HG03565 (cell line): ENCODE measurements around the gene LENEP.

Experiments used
- ATAC-seq: cut with Tn5 transposase; IDR thresholded peaks from one replicate; pipeline ENCODE4 v1.9.1; 2021; ENCODE audit warnings: mild to moderate bottlenecking, moderate library complexity; ENCODE audit not compliant: unreplicated experiment

LENEP gene

DNA sequence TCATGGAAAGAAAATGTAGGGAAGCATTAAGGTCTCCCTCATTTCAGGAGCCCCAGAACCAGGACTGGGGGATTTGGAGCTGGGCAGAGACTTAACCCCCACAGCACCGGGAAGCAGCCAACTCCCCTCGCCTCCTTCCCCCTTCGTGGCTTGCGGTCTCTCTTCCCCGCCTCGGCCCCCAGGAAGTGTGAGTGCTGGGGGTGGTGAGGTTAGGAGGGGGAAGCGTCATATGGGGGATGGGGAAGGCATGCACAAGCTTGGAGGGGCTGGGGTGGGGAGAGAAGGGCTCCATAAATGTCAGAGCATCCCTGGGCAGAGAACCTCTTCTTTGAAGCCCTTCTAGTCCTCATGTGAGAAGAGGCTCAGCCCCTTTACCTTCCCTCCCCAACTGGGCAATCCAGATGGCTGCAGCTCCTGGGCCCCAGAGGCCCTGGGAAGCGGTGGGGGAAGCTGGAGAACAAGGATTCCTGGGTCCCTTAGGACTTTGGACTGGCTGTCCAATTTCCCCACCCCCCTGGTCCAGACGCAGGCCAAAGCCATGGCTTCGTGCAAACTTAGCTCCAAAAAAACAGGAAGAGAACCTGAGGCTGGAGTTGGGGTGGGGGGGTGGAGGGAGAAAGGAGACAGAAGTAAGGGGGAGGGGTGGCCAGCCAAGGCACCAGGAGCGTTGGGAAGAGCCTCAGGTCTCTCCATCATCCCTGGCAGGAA, 17.0 kb downstream of the LENEP start:
- no peak for ATAC-seq

DNA sequence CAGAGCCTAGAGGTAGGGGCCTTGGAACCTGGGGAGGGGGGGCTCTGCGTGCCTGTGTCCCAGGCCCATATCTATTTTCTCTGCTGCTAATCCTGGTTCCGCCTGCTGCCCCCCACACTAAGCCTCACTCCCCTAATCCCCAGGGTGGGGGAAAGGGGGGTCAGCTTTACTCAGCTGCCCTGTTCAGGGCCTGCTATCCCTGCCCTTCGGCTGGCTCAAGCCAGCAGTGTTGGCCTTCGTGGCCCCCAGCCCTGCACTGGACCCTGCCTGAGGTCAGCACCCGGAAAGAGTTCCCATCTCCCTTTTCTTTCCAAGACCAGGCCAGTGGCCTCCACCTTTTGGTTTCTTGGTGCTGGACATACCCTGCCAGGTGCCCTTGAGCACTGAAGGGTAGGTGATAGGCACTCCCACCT, 17.6 kb downstream of the LENEP start:
- ATAC-seq, result no peak

DNA sequence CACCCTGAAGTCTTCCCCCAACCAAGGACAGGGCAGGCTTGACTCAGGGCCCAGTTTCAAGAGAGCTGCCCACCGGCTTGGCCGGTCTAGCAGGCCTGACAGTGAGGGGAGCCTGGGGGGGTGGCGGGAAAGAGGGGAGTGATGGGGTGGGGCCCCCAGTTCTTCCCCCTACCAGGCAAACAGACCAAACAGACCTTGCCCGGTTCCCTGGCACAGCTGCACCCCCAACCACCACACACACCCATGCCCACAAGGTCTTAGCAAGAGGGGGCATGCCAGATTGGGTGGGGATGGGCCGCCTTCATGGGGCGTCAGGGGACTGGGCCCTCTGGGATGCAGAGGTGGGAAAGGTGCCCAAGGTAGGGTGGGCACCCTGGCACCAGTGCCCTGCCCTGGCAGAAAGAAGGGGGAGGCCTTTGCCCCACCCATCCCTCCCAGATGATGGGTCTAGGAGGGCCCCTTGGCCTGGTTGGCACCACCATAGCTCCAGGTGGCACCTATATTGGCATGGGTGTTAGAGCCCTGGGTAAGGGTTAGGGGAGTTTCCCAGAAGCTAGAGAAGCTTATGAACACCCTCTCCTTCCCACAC, 18.1 kb downstream of the LENEP start:
- no peak for ATAC-seq

DNA sequence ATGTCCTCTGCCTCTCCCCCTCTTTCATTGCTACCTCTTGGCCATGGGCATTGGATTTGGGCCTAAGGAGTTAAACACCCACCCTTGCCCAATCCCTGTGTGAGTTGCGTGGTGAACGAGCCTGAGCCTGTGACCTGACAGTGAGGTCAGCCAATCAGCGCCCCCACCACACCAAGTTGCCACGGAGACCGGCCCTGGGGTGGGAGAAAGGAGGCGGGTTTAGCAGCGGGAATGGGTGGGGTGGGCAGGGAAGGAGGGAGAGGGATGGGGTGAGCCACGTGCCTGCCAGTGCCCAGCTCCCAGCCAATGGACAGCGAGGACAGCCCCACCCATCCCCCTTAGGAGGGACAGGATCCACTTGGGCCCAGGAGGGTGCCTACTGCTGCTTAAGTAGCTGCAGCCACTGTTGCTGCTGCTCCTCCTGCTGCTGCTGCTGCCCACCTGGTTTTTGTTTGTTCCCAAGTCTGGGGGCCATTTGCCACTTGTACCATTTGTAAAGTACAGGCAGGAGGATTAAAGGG, 18.7 kb downstream of the LENEP start:
- ATAC-seq, result no peak

DNA sequence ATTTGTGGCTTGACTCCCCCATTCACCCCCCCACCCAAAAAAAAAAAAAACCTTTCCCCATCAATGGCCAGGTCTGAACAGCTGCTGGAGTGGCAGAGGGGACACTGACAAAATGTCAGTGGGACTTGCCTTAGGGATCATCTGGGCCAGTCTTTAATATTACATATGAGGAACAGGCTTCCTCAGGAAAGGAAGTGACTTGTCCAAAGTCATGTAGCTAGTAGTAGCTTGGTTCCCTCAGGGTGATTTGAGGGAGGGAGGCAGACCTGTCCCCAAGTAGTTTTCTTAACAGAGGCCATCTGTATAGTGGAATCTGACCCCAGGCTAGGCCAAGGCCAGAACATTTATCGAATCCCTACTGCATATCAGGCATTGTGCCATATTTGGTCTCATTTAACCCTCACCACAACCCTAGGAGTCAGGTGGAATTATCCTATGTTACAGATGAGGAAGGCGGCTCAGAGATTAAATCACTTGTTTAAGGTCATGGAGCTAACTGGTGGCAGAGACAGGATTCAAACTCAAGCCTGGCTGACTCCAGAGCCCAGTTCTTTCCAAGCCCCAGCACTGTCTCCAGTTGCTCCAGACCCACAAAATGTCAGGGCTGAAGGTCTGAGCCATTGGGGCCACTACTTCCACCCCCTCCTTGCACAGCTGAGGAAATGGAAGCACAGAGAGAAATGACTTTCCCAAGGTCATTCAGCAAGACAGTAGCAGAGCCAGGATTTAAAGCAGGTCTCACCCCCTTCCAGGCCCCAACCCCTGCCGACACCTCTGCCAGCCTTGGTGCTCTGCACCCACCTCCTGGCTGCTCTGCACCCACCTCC, 19.6 kb downstream of the LENEP start:
- no peak for ATAC-seq

DNA sequence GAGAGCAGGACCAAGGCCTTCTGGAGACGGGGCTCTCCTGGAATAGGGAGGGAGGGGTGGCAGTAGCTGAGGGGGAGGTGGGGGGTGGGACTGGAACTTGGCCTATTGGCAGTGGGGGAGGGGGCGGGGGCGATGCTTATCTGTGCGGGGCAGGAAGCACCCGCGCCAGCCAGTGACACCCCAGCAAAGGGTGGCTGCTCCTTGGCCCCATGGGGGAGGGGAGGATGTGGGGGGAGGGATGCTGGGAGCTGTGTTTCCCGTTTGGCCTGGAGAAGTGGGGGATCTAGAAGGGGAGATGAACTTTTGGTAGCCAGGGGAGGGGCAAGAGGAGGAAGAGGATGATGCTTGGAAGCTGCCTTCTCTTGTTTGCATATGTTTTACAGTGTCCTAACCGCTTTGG, 20.2 kb downstream of the LENEP start:
- ATAC-seq, result no peak

DNA sequence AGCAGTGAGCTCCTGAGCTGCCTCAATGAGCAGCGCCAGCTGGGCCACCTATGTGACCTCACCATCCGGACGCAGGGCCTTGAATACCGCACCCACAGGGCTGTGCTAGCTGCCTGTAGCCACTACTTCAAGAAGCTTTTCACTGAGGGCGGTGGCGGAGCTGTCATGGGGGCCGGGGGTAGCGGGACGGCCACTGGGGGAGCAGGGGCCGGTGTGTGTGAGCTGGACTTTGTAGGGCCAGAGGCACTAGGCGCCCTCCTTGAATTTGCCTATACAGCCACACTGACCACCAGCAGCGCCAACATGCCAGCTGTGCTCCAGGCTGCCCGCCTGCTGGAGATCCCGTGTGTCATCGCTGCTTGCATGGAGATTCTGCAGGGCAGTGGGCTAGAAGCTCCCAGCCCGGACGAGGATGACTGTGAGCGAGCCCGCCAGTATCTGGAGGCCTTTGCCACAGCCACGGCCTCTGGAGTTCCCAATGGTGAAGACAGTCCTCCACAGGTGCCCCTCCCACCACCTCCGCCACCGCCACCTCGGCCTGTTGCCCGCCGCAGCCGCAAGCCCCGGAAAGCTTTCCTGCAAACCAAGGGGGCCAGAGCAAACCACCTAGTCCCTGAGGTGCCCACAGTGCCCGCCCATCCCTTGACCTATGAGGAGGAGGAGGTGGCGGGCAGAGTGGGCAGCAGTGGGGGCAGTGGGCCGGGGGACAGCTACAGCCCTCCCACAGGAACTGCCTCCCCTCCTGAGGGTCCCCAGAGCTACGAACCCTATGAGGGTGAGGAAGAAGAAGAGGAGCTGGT, 21.5 kb downstream of the LENEP start:
- no peak for ATAC-seq

DNA sequence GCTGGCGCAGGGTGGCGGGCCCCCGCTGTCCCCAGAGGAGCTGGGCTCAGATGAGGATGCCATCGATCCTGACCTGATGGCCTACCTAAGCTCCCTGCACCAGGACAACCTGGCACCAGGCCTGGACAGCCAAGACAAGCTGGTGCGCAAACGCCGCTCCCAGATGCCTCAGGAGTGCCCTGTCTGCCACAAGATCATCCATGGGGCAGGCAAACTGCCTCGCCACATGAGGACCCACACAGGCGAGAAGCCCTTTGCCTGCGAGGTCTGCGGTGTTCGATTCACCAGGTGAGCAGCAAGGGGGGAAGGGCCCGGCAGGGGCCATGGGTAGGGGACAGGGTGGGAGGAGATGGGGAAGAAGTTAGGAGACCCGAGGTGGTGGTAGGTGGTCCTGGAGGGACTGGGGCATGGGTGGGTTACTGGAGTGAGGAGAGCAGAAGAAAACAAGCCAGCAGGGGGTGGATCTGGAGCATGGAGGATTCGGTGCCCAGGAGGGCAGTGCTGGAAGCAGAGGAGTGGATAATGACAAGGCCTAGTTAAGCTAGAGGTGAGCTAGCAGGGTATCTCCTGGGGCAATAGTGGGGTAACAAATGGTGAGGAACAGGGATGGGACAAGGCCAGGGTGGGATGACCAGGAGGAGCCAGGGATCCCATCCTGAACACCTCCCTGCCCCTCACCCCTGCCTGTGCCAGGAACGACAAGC, 22.3 kb downstream of the LENEP start:
- no peak for ATAC-seq

DNA sequence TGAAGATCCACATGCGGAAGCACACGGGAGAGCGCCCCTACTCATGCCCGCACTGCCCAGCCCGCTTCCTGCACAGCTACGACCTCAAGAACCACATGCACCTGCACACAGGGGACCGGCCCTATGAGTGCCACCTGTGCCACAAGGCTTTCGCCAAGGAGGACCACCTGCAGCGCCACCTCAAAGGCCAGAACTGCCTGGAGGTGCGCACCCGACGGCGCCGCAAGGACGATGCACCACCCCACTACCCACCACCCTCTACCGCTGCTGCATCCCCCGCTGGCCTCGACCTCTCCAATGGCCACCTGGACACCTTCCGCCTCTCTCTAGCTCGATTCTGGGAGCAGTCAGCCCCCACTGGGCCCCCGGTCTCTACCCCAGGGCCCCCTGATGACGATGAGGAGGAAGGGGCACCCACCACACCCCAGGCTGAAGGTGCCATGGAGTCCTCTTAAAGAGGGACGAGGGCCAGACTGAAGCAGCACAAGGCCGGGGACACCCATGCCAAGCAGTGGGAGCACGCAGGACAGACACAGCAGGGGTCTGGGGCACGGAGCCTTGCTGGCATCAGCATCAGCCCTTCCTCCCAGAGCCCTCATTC, 22.9 kb downstream of the LENEP start:
- ATAC-seq, result no peak

DNA sequence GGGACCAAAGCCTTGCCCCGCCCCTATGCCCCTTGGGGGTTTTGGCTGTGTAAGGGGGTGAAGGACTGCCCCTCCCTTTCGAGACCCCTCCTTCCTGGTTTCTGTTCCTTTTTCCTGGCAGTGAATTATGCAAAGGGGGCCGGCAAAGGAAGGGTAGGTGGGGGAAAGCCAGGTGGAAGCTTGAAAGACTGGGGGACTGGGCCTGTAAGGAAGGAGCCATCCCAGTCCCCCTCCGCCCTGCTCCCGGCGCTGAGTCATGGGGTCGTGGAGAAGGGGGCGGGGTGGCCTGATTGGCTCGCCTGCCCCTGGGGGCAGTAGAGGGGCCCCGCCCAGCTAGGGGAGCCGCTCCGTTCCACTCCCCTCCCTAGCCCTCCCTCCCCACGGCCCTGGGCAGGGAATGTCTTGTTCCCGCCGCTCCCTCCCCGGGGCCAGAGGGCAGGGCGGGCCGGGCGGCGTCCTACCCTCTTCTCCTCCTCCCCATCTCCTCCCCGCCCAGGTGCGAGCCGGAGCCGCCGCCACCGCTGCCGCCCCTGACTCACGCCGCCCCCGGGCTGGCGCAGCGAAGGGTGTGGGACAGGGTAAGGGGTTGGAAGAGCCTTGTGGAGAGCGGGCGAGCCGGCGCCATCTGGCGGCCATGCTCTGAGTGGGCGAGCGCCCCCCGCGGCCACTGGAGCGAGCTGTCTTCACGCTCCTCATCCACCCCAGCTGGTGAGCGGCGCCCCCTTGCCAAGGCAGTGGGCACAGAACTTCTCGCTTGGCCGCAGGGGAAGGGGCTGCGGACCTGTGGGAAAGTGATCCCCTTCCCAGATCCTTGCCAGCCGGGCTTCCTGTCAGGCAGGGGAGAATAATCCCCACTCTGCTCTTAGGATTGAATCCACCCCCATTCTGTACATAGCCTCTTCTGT, 23.9 kb downstream of the LENEP start:
- peak; percentile 74 for ATAC-seq

DNA sequence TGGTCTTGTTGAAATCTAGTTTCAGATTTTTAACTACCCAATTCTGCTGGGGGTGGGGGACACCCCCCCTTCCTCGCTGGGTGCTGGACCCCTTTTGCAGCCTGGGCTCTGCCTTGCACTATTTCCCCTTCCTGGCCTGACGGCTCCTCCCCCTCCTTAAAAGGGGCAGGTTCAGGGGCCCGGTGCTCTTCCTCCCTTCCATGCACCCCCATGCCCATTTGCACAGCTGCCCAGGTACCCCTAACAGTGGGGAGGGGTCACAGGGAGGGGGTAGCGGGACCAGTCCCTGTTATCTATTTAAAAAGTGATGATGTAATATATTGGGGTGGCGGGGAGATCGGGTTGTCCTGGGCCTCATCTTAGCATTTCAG, 24.5 kb downstream of the LENEP start:
- no peak for ATAC-seq

DNA sequence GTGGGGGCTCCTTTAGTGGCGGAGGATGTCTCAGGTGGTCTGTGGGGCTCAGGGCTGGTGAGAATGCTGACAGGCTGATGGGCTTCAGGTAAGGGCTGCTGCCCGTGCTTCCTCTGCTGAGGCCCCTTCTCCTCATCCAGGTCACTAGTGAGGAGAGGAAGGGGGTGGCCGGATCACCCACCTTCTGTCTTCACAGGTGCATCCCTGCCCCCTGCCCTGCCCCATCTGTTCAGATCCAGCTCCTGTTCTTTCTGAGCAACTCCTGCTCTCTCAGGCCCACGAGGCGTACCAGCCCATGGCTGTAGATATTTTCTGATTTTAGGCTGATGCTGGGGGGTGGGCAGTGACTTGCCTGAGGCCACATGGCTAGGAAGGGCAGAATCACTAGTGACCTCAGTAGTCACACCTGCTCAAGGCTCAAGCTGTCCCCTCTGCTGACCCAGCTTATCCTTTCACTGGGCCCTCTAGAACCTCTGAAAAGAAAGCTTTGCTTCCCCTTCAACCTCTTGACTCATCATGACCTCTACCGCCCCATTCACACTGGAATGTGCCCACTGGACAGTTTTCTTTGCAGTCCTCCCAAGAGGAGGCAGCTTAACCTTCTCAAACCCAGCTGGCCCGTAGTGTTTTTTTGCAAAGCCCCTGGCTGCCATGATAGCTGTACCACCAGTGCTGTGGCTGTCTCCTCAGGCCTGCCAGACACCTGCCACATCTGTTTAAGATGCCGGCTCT, 25.4 kb downstream of the LENEP start:
- no peak for ATAC-seq

DNA sequence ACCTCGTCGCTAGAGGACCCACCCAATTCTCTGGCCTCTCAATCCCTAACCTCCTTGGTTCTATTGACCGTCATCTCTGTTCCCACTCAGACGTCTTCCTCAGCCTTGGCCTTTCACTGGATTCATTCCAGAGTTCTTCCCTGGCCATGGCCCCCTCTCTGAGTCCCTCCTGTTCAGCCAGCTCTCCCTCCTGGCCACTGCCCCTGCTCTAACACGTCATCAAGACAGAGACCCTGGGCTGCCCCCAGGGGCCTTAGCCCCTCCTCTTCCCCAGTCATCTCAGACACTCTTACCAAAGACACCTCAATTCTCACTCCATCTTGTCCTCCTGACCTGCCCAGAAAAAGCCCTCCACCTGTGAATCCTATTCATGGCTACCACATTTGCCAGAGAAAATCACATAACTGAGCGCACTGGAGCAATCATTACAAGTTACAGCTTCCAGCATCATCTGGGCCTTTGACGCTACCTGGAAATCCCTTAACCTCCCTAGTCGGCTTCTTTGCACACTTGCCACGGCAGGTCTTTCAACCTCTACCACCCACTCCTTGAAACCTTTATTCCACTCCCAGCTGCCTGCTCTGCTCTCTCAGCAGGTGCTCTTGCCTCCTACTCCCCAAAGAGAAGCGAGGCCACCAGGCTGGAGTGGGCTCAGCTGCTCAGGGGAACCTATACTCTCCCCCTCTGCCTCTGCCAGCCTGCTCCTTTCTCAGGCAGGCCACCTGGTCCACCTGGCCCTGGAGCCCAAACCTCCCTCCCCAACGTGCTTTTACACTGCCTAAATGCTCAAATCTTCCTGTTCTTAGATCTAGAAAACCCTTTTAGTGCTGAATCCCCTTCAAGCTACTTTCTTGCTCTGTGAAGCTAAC, 26.2 kb downstream of the LENEP start:
- no peak for ATAC-seq

DNA sequence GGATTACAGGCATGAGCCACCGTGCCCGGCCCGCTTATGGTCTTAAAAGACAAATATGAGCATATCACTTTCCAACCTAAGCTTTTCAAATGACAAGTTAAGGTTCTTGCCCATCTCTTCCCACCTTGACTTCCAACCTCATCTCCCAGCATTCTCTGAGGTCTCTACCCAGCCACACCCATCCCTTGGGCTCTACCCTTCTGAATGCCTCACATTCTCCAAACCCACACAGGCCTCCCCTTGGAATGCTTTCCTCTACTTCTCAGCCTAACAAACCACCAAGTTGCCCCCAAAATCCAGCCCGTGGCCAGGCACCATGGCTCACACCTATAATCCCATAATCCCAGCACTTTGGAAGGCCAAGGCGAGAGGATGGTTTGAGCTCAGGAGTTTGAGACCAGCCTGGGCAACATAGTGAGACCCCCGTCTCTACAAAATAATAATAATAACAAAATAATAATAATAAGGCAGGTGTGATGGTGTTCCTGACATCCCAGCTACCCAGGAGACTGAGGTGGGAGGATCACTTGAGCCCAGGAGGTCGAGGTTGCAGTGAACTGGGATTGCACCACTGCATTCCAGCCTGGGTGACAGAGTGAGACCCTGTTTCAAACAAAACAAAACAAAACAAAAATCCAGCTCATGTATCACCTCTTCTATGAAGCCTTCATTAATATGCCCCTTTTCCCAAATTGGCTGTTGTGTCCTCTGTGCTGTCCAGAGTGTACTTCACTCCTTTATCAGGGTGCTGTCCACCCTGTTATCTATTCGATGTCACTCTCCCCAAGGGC, 28.9 kb downstream of the LENEP start:
- ATAC-seq, result no peak

DNA sequence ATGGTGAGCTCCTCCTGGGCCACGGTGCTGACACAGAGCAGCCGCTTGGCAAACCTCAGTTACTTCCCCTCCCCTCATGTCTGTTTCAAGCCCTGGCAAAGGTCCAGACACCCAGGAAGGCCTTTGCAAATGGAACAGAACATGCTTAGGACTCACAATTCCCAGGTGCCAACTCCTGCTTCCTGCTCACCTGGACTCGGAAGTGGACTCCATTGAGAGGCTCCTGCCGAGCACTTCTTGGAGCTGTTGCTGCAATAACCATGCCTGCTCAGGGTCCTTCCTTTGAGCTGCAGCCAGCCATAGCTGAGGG, 29.5 kb downstream of the LENEP start:
- ATAC-seq, result no peak

DNA sequence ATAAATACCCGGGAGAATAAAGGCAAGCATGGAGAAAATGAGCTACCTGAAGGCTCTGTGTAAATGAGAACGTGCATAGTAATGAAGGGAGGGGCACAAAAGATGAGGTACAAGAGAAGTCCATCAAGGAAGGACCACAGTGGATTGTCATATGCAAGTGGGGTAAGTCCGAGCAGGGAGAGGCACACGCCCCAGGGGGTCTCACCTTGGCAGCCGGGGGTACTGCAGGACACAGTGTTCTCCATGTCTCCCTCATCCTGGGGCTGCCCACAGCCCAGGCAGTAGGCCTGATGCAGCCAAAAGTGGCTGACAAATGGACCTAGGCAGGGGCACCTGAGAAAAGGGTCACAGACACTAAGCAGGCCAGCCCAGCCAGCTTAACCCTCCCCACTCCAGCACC, 30.2 kb downstream of the LENEP start:
- ATAC-seq, result no peak

DNA sequence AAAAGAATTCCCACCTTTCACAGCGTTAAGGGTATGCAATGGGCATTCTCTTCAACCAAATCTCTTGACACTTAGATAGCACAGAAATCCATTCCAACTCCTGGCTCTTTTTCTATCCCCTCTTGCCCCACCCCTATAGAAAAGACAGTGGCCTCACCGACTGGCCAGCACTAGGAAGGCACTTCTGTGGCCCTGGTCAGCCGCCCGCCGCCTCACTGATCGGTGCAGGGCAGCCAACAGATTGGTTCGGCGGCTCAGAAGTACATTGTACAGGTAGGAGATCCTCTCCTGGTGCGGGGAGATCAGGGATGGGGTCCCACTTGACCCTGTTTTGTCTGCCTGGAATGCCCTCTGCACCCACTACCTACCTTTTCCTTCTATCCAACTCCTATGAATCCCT, 30.9 kb downstream of the LENEP start:
- no peak for ATAC-seq
